ENCODE results near the gene MYO18B.

MYO18B gene

GRCh38 chr22:26053737-26054316, 311.8 kb downstream of the MYO18B start:
- H3K4me2 ChIP-seq (ENCODE audit: low read depth, low read length), result no peak overlapping the region
- H3K9me2 ChIP-seq (replicated peaks; ENCODE audit: insufficient read depth, low read length), result no peaks in the 10 kb centered on the region
- H3K9ac ChIP-seq (ENCODE audit: low read length), result no peak overlapping the region
- no peaks in the 10 kb centered on the region for H3K4me1 ChIP-seq (ENCODE audit: low read length)
- H3K27ac ChIP-seq (ENCODE audit: low read length), result no peak overlapping the region
- TF ChIP-seq EZH2 (optimal IDR thresholded peaks at IDR 0.05; ENCODE audit: low read depth, low read length), result no peak
- H3F3A ChIP-seq (ENCODE audit: insufficient read depth, low read length), result no peaks in the 10 kb centered on the region
- no peak overlapping the region for H3K4me3 ChIP-seq (ENCODE audit: low read length)
- no peak for DNase-seq
- H3K27me3 ChIP-seq (replicated peaks; ENCODE audit: insufficient read depth, low read length), result peaks cover 68% of the 10 kb centered on the region
- H2AFZ ChIP-seq (ENCODE audit: low read length), result no peak overlapping the region
- no peaks in the 10 kb centered on the region for H3K79me2 ChIP-seq (ENCODE audit: low read length)
- no peaks in the 10 kb centered on the region for H4K20me1 ChIP-seq (ENCODE audit: insufficient read depth, low read length)
- no peaks in the 10 kb centered on the region for H3K36me3 ChIP-seq (replicated peaks; ENCODE audit: insufficient read depth, low read length)
- H3K9me3 ChIP-seq (replicated peaks; ENCODE audit: insufficient read depth, low read length), result no peaks in the 10 kb centered on the region

GRCh38 chr22:26054841-26055605, 313.0 kb downstream of the MYO18B start:
- no peaks in the 10 kb centered on the region for H3F3A ChIP-seq (ENCODE audit: insufficient read depth, low read length)

GRCh38 chr22:26055693-26056092, 313.7 kb downstream of the MYO18B start:
- Histone ChIP-seq H2AFZ (ENCODE audit: low read length) (no peak overlapping the region), H3K9me2 (replicated peaks; ENCODE audit: insufficient read depth, low read length) (no peaks in the 10 kb centered on the region), H3K36me3 (replicated peaks; ENCODE audit: insufficient read depth, low read length) (no peaks in the 10 kb centered on the region), H3K79me2 (ENCODE audit: low read length) (no peaks in the 10 kb centered on the region), H4K20me1 (ENCODE audit: insufficient read depth, low read length) (no peaks in the 10 kb centered on the region), H3K4me1 (ENCODE audit: low read length) (no peaks in the 10 kb centered on the region), H3K27ac (ENCODE audit: low read length) (no peak overlapping the region), H3F3A (ENCODE audit: insufficient read depth, low read length) (no peaks in the 10 kb centered on the region), H3K27me3 (replicated peaks; ENCODE audit: insufficient read depth, low read length) (peaks cover 66% of the 10 kb centered on the region), H3K9me3 (replicated peaks; ENCODE audit: insufficient read depth, low read length) (no peaks in the 10 kb centered on the region), H3K4me2 (ENCODE audit: low read depth, low read length) (no peak overlapping the region), H3K9ac (ENCODE audit: low read length) (no peak overlapping the region), H3K4me3 (ENCODE audit: low read length) (no peak overlapping the region)
- DNase-seq, result no peak
- TF ChIP-seq EZH2 (optimal IDR thresholded peaks at IDR 0.05; ENCODE audit: low read depth, low read length) (no peak), CTCF (IDR thresholded peaks at IDR 0.05; ENCODE audit: low read length) (no peak), EZH2phosphoT487 (IDR thresholded peaks at IDR 0.05; ENCODE audit: low read length) (no peak)

More at GRCh38 chr22:26054841-26055605, 313.0 kb downstream of the MYO18B start:
- H3K9me3 ChIP-seq (replicated peaks; ENCODE audit: insufficient read depth, low read length), result no peaks in the 10 kb centered on the region
- no peaks in the 10 kb centered on the region for H3K36me3 ChIP-seq (replicated peaks; ENCODE audit: insufficient read depth, low read length)
- no peak overlapping the region for H2AFZ ChIP-seq (ENCODE audit: low read length)
- TF ChIP-seq EZH2 (optimal IDR thresholded peaks at IDR 0.05; ENCODE audit: low read depth, low read length), result no peak
- no peak for TF ChIP-seq CTCF (IDR thresholded peaks at IDR 0.05; ENCODE audit: low read length)
- no peak for TF ChIP-seq EZH2phosphoT487 (IDR thresholded peaks at IDR 0.05; ENCODE audit: low read length)
- H3K79me2 ChIP-seq (ENCODE audit: low read length), result no peaks in the 10 kb centered on the region
- no peak overlapping the region for H3K27ac ChIP-seq (ENCODE audit: low read length)
- H3K9ac ChIP-seq (ENCODE audit: low read length), result no peak overlapping the region
- no peaks in the 10 kb centered on the region for H3K9me2 ChIP-seq (replicated peaks; ENCODE audit: insufficient read depth, low read length)
- H4K20me1 ChIP-seq (ENCODE audit: insufficient read depth, low read length), result no peaks in the 10 kb centered on the region
- no peak overlapping the region for H3K4me3 ChIP-seq (ENCODE audit: low read length)
- no peak overlapping the region for H3K4me2 ChIP-seq (ENCODE audit: low read depth, low read length)
- H3K4me1 ChIP-seq (ENCODE audit: low read length), result no peaks in the 10 kb centered on the region
- H3K27me3 ChIP-seq (replicated peaks; ENCODE audit: insufficient read depth, low read length), result peaks cover 64% of the 10 kb centered on the region
- DNase-seq, result no peak
